Neural progenitor cell (in vitro differentiated cells): ENCODE measurements around the gene PIK3CD. TPM values are rescaled to one million over a fixed set of nuclear protein-coding genes. Genes with fewer than 3 reads are reported as not detected.

ENCODE experiments used
- DNase-seq: peaks from one replicate; pipeline ENCODE4 v3.0.0-alpha.2; 2016; ENCODE audit warnings: low spot score
- H2AFZ ChIP-seq: fragments of 200-600 bp; sonication (generic); replicated peaks from 2 replicates; pipeline ENCODE4 v1.6.1; 2016; ENCODE audit warnings: antibody characterized with exemption
- H3F3A ChIP-seq: fragments of 200-600 bp; sonication (generic); 2 replicates; pipeline ENCODE4 v1.6.1; 2016; ENCODE audit warnings: antibody characterized with exemption, low read depth
- H3K27ac ChIP-seq: fragments of 200-600 bp; sonication (generic); 2 replicates; pipeline ENCODE4 v1.5.1; 2016; ENCODE audit warnings: mild to moderate bottlenecking
- H3K27me3 ChIP-seq: fragments of 200-600 bp; sonication (generic); 2 replicates; pipeline ENCODE4 v1.6.1; 2016; ENCODE audit warnings: mild to moderate bottlenecking, moderate library complexity
- H3K36me3 ChIP-seq: fragments of 200-600 bp; sonication (generic); 2 replicates; pipeline ENCODE4 v1.5.1; 2016
- H3K4me1 ChIP-seq: fragments of 200-600 bp; sonication (generic); 2 replicates; pipeline ENCODE4 v1.6.1; 2016; ENCODE audit warnings: mixed run types
- H3K4me2 ChIP-seq: fragments of 200-600 bp; sonication (generic); 2 replicates; pipeline ENCODE4 v1.6.1; 2016
- H3K4me3 ChIP-seq: fragments of 200-600 bp; sonication (generic); 2 replicates; pipeline ENCODE4 v1.5.1; 2016
- H3K79me2 ChIP-seq: fragments of 200-600 bp; sonication (generic); 2 replicates; pipeline ENCODE4 v1.6.1; 2016; ENCODE audit warnings: low read depth
- H3K9ac ChIP-seq: fragments of 200-600 bp; sonication (generic); 2 replicates; pipeline ENCODE4 v1.6.1; 2016
- H3K9me3 ChIP-seq: fragments of 200-600 bp; sonication (generic); 2 replicates; pipeline ENCODE4 v1.5.1; 2016; ENCODE audit warnings: low read depth
- H4K20me1 ChIP-seq: fragments of 200-600 bp; sonication (generic); 2 replicates; pipeline ENCODE4 v1.6.1; 2016; ENCODE audit warnings: low read depth
- H3K27ac Mint-ChIP-seq: 3 replicates; pipeline ENCODE4 v1.8.0; 2021; ENCODE audit warnings: mixed read lengths
- H3K27me3 Mint-ChIP-seq: 2 replicates; pipeline ENCODE4 v1.8.0; 2022; ENCODE audit warnings: low read depth, mild to moderate bottlenecking, inconsistent platforms, moderate library complexity, mixed read lengths; ENCODE audit not compliant: insufficient read depth
- H3K36me3 Mint-ChIP-seq: 3 replicates; pipeline ENCODE4 v1.8.0; 2021; ENCODE audit warnings: mixed read lengths
- H3K4me1 Mint-ChIP-seq: 3 replicates; pipeline ENCODE4 v1.8.0; 2021; ENCODE audit warnings: mixed read lengths
- H3K4me3 Mint-ChIP-seq: 3 replicates; pipeline ENCODE4 v1.8.0; 2021; ENCODE audit warnings: mild to moderate bottlenecking, moderate library complexity, mixed read lengths
- H3K9me3 Mint-ChIP-seq: 3 replicates; pipeline ENCODE4 v1.8.0; 2020; ENCODE audit warnings: mixed read lengths
- CTCF ChIP-seq: fragments of 200-600 bp; sonication (generic); IDR thresholded peaks from 2 replicates; pipeline ENCODE4 v1.5.1; 2017; ENCODE audit warnings: antibody characterized with exemption, mild to moderate bottlenecking
- EZH2 ChIP-seq: fragments of 200-600 bp; sonication (generic); IDR thresholded peaks from 2 replicates; pipeline ENCODE4 v1.6.1; 2017; ENCODE audit warnings: antibody characterized with exemption, mild to moderate bottlenecking, moderate library complexity
- EZH2phosphoT487 ChIP-seq: fragments of 200-600 bp; sonication (generic); IDR thresholded peaks from 2 replicates; pipeline ENCODE4 v1.6.1; 2017; ENCODE audit warnings: antibody characterized with exemption
- total RNA-seq: library from RNA; depleted of rRNA; stranded (reverse); fragments of >200 nt; gene quantifications from 2 replicates; pipeline ENCODE4 v1.2.3, GENCODE V29; 2015; ENCODE audit warnings: low replicate concordance

The PIK3CD gene
- total RNA-seq, 1 donor from 2014 or later = 5.0 TPM

GRCh38 chr1:9629445-9630201 is 21.9 kb upstream of the PIK3CD start:
- H3K4me3 ChIP-seq = no peak overlapping the region
- H2AFZ ChIP-seq = no peak overlapping the region
- Mint-ChIP-seq H3K9me3 (no peaks in the 10 kb centered on the region), H3K4me1 (peaks cover 8% of the 10 kb centered on the region), H3K27ac (no peak overlapping the region), H3K4me3 (no peak overlapping the region), H3K36me3 (no peaks in the 10 kb centered on the region), H3K27me3 (peaks cover 3% of the 10 kb centered on the region)
- H3K4me1 ChIP-seq = no peaks in the 10 kb centered on the region
- DNase-seq = no peak
- no peak overlapping the region for H3K4me2 ChIP-seq
- H3K79me2 ChIP-seq = no peaks in the 10 kb centered on the region
- no peaks in the 10 kb centered on the region for H3K9me3 ChIP-seq
- TF ChIP-seq CTCF = no peak
- TF ChIP-seq EZH2phosphoT487 = no peak
- TF ChIP-seq EZH2 = no peak
- no peaks in the 10 kb centered on the region for H3K36me3 ChIP-seq
- H4K20me1 ChIP-seq = no peaks in the 10 kb centered on the region
- H3F3A ChIP-seq = no peaks in the 10 kb centered on the region
- peaks cover 22% of the 10 kb centered on the region for H3K27me3 ChIP-seq
- H3K9ac ChIP-seq = no peak overlapping the region
- H3K27ac ChIP-seq = no peak overlapping the region

GRCh38 chr1:9630331-9631111 is 21.0 kb upstream of the PIK3CD start:
- H3K4me1 Mint-ChIP-seq = peaks cover 8% of the 10 kb centered on the region
- H3K4me1 ChIP-seq = no peaks in the 10 kb centered on the region
- no peaks in the 10 kb centered on the region for H3K36me3 Mint-ChIP-seq
- H3K9me3 Mint-ChIP-seq = no peaks in the 10 kb centered on the region
- no peak overlapping the region for H2AFZ ChIP-seq
- H3K36me3 ChIP-seq = no peaks in the 10 kb centered on the region
- no peak overlapping the region for H3K4me2 ChIP-seq
- peaks cover 22% of the 10 kb centered on the region for H3K27me3 ChIP-seq
- no peak overlapping the region for H3K27ac ChIP-seq
- no peak for TF ChIP-seq EZH2phosphoT487
- TF ChIP-seq EZH2 = no peak
- TF ChIP-seq CTCF = no peak
- no peaks in the 10 kb centered on the region for H3K9me3 ChIP-seq
- H3K79me2 ChIP-seq = no peaks in the 10 kb centered on the region
- no peak overlapping the region for H3K27ac Mint-ChIP-seq
- H3K27me3 Mint-ChIP-seq = no peaks in the 10 kb centered on the region
- H3K4me3 ChIP-seq = no peak overlapping the region
- H3K4me3 Mint-ChIP-seq = no peak overlapping the region
- no peak overlapping the region for H3K9ac ChIP-seq
- H3F3A ChIP-seq = no peaks in the 10 kb centered on the region
- no peaks in the 10 kb centered on the region for H4K20me1 ChIP-seq
- DNase-seq = no peak

DNA sequence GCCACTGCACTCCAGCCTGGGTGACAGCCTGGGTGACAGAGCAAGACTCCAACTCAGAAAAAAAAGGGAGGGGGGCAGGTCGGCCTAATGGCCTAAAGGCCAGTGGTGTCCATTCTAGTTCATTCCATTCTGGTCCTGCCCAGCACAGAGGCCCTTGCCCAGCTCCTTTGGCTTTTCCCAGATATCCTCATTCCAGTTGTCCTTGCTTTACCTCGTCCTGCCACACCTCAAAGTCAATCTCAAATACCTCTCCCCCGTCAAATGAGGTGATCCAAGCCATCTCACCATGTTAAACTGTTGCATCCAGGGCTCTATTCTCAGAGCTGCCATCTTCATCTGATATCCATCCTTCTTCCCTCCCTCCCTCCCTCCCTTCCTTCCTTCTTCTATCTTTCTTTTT is 19.9 kb upstream of the PIK3CD start:
- Histone ChIP-seq H3K36me3 (no peaks in the 10 kb centered on the region), H4K20me1 (no peaks in the 10 kb centered on the region), H3K9me3 (no peaks in the 10 kb centered on the region), H3K4me3 (no peak overlapping the region), H3F3A (no peaks in the 10 kb centered on the region), H3K27me3 (peaks cover 15% of the 10 kb centered on the region), H3K79me2 (no peaks in the 10 kb centered on the region), H3K27ac (no peak overlapping the region), H3K9ac (no peak overlapping the region), H3K4me1 (no peaks in the 10 kb centered on the region), H2AFZ (no peak overlapping the region), H3K4me2 (no peak overlapping the region)
- Mint-ChIP-seq H3K4me1 (peaks cover 8% of the 10 kb centered on the region), H3K27ac (no peak overlapping the region), H3K9me3 (no peaks in the 10 kb centered on the region), H3K36me3 (no peaks in the 10 kb centered on the region), H3K27me3 (no peaks in the 10 kb centered on the region), H3K4me3 (no peak overlapping the region)
- TF ChIP-seq CTCF = no peak
- TF ChIP-seq EZH2 = no peak
- no peak for TF ChIP-seq EZH2phosphoT487
- no peak for DNase-seq
